Measurements from ENCODE around the gene KHDC1L.

- TF ChIP-seq ETS1 (IDR thresholded peaks at IDR 0.05) (no peak), EZH2phosphoT487 (IDR thresholded peaks at IDR 0.05; ENCODE audit: unreplicated experiment) (no peak), EZH2 (IDR thresholded peaks at IDR 0.05; ENCODE audit: low read depth, unreplicated experiment) (no peak), POLR2AphosphoS5 (IDR thresholded peaks at IDR 0.05; ENCODE audit: low read depth) (no peak), NANOG (IDR thresholded peaks at IDR 0.05; ENCODE audit: borderline replicate concordance) (no peak), CREB1 (CRISPR knock-in tag; IDR thresholded peaks at IDR 0.05; ENCODE audit: low read depth) (no peak)
- TF ChIP-seq, protein P1, sequence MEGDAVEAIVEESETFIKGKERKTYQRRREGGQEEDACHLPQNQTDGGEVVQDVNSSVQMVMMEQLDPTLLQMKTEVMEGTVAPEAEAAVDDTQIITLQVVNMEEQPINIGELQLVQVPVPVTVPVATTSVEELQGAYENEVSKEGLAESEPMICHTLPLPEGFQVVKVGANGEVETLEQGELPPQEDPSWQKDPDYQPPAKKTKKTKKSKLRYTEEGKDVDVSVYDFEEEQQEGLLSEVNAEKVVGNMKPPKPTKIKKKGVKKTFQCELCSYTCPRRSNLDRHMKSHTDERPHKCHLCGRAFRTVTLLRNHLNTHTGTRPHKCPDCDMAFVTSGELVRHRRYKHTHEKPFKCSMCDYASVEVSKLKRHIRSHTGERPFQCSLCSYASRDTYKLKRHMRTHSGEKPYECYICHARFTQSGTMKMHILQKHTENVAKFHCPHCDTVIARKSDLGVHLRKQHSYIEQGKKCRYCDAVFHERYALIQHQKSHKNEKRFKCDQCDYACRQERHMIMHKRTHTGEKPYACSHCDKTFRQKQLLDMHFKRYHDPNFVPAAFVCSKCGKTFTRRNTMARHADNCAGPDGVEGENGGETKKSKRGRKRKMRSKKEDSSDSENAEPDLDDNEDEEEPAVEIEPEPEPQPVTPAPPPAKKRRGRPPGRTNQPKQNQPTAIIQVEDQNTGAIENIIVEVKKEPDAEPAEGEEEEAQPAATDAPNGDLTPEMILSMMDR (conservative IDR thresholded peaks at IDR 0.05; ENCODE audit: low read depth in 2 of 2) = no peak
- TF ChIP-seq, protein P2, sequence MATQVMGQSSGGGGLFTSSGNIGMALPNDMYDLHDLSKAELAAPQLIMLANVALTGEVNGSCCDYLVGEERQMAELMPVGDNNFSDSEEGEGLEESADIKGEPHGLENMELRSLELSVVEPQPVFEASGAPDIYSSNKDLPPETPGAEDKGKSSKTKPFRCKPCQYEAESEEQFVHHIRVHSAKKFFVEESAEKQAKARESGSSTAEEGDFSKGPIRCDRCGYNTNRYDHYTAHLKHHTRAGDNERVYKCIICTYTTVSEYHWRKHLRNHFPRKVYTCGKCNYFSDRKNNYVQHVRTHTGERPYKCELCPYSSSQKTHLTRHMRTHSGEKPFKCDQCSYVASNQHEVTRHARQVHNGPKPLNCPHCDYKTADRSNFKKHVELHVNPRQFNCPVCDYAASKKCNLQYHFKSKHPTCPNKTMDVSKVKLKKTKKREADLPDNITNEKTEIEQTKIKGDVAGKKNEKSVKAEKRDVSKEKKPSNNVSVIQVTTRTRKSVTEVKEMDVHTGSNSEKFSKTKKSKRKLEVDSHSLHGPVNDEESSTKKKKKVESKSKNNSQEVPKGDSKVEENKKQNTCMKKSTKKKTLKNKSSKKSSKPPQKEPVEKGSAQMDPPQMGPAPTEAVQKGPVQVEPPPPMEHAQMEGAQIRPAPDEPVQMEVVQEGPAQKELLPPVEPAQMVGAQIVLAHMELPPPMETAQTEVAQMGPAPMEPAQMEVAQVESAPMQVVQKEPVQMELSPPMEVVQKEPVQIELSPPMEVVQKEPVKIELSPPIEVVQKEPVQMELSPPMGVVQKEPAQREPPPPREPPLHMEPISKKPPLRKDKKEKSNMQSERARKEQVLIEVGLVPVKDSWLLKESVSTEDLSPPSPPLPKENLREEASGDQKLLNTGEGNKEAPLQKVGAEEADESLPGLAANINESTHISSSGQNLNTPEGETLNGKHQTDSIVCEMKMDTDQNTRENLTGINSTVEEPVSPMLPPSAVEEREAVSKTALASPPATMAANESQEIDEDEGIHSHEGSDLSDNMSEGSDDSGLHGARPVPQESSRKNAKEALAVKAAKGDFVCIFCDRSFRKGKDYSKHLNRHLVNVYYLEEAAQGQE (IDR thresholded peaks at IDR 0.05; ENCODE audit: unreplicated experiment) = no peak
Observed at GRCh38 chr6:73240730-73241129, 15.4 kb upstream of the KHDC1L start.
